Measurements from ENCODE around the gene MFSD2A.

DNA sequence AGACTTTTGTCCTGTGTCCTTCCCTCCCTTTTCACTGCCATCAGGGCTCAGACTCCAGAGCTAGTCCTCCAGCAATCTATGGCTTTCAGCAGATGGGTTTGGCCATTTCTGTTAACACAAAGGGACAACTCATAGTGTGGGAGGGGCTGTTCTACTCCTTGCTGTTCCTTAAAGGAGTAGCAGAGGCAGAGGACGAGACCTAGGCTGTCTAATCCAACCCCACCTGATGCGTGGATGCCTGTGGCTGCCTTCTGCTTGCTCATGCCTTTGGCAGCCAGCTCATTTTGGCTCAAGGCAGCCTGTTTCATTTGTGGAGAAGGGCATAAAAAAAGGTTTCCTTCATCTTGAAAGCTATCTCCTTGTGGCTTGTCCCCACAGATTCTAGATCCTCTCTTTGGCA is 27.0 kb downstream of the MFSD2A start:
- TF ChIP-seq, protein P1, sequence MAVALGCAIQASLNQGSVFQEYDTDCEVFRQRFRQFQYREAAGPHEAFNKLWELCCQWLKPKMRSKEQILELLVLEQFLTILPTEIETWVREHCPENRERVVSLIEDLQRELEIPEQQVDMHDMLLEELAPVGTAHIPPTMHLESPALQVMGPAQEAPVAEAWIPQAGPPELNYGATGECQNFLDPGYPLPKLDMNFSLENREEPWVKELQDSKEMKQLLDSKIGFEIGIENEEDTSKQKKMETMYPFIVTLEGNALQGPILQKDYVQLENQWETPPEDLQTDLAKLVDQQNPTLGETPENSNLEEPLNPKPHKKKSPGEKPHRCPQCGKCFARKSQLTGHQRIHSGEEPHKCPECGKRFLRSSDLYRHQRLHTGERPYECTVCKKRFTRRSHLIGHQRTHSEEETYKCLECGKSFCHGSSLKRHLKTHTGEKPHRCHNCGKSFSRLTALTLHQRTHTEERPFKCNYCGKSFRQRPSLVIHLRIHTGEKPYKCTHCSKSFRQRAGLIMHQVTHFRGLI (CRISPR knock-in tag; IDR thresholded peaks at IDR 0.05), result no peak
- TF ChIP-seq SREBF2 (CRISPR knock-in tag; IDR thresholded peaks at IDR 0.05) (no peak), RCOR1 (IDR thresholded peaks at IDR 0.05; ENCODE audit: borderline replicate concordance in 1 of 2, low read depth in 2 of 2, low read length in 2 of 2) (no peak), ARNT (IDR thresholded peaks at IDR 0.05) (no peak), ELF4 (CRISPR knock-in tag; IDR thresholded peaks at IDR 0.05) (no peak), RAD21 (CRISPR knock-in tag; conservative IDR thresholded peaks at IDR 0.05 in 1 of 2, IDR thresholded peaks at IDR 0.05 in 1 of 2) (no peak)
- TF ChIP-seq, protein P2, sequence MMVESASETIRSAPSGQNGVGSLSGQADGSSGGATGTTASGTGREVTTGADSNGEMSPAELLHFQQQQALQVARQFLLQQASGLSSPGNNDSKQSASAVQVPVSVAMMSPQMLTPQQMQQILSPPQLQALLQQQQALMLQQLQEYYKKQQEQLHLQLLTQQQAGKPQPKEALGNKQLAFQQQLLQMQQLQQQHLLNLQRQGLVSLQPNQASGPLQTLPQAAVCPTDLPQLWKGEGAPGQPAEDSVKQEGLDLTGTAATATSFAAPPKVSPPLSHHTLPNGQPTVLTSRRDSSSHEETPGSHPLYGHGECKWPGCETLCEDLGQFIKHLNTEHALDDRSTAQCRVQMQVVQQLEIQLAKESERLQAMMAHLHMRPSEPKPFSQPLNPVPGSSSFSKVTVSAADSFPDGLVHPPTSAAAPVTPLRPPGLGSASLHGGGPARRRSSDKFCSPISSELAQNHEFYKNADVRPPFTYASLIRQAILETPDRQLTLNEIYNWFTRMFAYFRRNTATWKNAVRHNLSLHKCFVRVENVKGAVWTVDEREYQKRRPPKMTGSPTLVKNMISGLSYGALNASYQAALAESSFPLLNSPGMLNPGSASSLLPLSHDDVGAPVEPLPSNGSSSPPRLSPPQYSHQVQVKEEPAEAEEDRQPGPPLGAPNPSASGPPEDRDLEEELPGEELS (CRISPR knock-in tag; IDR thresholded peaks at IDR 0.05; ENCODE audit: borderline replicate concordance), result no peak
- TF ChIP-seq, protein P3, sequence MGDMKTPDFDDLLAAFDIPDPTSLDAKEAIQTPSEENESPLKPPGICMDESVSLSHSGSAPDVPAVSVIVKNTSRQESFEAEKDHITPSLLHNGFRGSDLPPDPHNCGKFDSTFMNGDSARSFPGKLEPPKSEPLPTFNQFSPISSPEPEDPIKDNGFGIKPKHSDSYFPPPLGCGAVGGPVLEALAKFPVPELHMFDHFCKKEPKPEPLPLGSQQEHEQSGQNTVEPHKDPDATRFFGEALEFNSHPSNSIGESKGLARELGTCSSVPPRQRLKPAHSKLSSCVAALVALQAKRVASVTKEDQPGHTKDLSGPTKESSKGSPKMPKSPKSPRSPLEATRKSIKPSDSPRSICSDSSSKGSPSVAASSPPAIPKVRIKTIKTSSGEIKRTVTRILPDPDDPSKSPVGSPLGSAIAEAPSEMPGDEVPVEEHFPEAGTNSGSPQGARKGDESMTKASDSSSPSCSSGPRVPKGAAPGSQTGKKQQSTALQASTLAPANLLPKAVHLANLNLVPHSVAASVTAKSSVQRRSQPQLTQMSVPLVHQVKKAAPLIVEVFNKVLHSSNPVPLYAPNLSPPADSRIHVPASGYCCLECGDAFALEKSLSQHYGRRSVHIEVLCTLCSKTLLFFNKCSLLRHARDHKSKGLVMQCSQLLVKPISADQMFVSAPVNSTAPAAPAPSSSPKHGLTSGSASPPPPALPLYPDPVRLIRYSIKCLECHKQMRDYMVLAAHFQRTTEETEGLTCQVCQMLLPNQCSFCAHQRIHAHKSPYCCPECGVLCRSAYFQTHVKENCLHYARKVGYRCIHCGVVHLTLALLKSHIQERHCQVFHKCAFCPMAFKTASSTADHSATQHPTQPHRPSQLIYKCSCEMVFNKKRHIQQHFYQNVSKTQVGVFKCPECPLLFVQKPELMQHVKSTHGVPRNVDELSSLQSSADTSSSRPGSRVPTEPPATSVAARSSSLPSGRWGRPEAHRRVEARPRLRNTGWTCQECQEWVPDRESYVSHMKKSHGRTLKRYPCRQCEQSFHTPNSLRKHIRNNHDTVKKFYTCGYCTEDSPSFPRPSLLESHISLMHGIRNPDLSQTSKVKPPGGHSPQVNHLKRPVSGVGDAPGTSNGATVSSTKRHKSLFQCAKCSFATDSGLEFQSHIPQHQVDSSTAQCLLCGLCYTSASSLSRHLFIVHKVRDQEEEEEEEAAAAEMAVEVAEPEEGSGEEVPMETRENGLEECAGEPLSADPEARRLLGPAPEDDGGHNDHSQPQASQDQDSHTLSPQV (IDR thresholded peaks at IDR 0.05), result no peak

Measured in K562 (cell line).